ENCODE data around the gene PTGDS. TPM values are rescaled to one million over a fixed set of nuclear protein-coding genes. Genes with fewer than 3 reads are reported as not detected.
A peak's percentile ranks its signal among the peaks of the same experiment; 100 is the strongest.

The PTGDS gene
- total and polyA plus RNA-seq, 9 of the 15 experiments (the other 6 are each of a cell fraction or from before 2014, with no cell fraction given), result 0.46 to 7.1 (median 2.0) TPM

DNA sequence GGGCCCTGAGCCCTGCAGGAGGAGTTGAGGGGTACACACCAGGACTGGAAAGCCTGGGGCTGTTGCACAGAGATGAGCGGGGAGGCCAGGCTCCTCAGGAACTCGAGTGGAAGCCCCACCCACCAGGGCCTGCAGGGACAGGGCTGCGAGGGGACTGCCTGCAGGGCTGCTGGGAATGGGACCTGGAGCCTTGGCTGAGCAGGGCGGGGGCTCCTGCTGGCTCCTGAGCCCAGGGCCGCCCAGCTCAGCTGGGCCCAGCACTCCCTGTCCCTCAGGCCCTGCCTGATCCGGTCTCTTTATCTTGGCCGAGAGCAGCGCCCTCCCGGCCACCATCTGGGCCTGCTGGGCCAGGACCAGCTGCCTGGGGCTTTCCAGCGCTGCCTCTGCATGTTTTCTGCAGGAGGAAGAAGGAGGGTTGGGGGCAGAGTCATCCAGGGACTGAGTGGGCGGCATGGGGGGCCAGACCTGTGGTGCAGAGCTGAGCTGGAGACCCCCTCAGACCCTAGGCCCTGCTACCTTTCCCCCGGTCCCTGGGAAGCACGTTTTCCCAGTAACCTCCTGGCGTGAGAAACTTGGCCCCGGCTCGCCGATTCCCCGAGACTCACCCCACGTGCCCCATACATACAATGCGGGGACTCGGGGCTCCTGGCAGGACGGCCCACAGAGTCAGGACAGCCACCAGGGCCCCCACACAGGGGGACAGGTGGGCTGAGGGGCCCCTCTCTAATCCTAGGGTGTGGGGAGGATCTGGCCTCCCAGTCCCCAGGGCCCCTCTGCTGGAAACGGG, 15.8 kb upstream of the PTGDS start (continued):
- TF ChIP-seq, protein P1, sequence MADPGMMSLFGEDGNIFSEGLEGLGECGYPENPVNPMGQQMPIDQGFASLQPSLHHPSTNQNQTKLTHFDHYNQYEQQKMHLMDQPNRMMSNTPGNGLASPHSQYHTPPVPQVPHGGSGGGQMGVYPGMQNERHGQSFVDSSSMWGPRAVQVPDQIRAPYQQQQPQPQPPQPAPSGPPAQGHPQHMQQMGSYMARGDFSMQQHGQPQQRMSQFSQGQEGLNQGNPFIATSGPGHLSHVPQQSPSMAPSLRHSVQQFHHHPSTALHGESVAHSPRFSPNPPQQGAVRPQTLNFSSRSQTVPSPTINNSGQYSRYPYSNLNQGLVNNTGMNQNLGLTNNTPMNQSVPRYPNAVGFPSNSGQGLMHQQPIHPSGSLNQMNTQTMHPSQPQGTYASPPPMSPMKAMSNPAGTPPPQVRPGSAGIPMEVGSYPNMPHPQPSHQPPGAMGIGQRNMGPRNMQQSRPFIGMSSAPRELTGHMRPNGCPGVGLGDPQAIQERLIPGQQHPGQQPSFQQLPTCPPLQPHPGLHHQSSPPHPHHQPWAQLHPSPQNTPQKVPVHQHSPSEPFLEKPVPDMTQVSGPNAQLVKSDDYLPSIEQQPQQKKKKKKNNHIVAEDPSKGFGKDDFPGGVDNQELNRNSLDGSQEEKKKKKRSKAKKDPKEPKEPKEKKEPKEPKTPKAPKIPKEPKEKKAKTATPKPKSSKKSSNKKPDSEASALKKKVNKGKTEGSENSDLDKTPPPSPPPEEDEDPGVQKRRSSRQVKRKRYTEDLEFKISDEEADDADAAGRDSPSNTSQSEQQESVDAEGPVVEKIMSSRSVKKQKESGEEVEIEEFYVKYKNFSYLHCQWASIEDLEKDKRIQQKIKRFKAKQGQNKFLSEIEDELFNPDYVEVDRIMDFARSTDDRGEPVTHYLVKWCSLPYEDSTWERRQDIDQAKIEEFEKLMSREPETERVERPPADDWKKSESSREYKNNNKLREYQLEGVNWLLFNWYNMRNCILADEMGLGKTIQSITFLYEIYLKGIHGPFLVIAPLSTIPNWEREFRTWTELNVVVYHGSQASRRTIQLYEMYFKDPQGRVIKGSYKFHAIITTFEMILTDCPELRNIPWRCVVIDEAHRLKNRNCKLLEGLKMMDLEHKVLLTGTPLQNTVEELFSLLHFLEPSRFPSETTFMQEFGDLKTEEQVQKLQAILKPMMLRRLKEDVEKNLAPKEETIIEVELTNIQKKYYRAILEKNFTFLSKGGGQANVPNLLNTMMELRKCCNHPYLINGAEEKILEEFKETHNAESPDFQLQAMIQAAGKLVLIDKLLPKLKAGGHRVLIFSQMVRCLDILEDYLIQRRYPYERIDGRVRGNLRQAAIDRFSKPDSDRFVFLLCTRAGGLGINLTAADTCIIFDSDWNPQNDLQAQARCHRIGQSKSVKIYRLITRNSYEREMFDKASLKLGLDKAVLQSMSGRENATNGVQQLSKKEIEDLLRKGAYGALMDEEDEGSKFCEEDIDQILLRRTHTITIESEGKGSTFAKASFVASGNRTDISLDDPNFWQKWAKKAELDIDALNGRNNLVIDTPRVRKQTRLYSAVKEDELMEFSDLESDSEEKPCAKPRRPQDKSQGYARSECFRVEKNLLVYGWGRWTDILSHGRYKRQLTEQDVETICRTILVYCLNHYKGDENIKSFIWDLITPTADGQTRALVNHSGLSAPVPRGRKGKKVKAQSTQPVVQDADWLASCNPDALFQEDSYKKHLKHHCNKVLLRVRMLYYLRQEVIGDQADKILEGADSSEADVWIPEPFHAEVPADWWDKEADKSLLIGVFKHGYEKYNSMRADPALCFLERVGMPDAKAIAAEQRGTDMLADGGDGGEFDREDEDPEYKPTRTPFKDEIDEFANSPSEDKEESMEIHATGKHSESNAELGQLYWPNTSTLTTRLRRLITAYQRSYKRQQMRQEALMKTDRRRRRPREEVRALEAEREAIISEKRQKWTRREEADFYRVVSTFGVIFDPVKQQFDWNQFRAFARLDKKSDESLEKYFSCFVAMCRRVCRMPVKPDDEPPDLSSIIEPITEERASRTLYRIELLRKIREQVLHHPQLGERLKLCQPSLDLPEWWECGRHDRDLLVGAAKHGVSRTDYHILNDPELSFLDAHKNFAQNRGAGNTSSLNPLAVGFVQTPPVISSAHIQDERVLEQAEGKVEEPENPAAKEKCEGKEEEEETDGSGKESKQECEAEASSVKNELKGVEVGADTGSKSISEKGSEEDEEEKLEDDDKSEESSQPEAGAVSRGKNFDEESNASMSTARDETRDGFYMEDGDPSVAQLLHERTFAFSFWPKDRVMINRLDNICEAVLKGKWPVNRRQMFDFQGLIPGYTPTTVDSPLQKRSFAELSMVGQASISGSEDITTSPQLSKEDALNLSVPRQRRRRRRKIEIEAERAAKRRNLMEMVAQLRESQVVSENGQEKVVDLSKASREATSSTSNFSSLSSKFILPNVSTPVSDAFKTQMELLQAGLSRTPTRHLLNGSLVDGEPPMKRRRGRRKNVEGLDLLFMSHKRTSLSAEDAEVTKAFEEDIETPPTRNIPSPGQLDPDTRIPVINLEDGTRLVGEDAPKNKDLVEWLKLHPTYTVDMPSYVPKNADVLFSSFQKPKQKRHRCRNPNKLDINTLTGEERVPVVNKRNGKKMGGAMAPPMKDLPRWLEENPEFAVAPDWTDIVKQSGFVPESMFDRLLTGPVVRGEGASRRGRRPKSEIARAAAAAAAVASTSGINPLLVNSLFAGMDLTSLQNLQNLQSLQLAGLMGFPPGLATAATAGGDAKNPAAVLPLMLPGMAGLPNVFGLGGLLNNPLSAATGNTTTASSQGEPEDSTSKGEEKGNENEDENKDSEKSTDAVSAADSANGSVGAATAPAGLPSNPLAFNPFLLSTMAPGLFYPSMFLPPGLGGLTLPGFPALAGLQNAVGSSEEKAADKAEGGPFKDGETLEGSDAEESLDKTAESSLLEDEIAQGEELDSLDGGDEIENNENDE (IDR thresholded peaks at IDR 0.05; ENCODE audit: low read depth, low read length), result no peak
- TF ChIP-seq, protein P2, sequence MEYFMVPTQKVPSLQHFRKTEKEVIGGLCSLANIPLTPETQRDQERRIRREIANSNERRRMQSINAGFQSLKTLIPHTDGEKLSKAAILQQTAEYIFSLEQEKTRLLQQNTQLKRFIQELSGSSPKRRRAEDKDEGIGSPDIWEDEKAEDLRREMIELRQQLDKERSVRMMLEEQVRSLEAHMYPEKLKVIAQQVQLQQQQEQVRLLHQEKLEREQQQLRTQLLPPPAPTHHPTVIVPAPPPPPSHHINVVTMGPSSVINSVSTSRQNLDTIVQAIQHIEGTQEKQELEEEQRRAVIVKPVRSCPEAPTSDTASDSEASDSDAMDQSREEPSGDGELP (CRISPR knock-in tag; IDR thresholded peaks at IDR 0.05; ENCODE audit: borderline replicate concordance), result peak; percentile 22; the same call in 1 of the 2 replicates
- TF ChIP-seq PPARD (CRISPR knock-in tag; IDR thresholded peaks at IDR 0.05) (no peak), JUN (IDR thresholded peaks at IDR 0.05; ENCODE audit: borderline replicate concordance, low read depth, low read length) (no peak), JUN (CRISPR knock-in tag; IDR thresholded peaks at IDR 0.05; ENCODE audit: borderline replicate concordance) (no peak)
